GM12892 (cell line): ENCODE data around the gene HOXA7.
A peak's percentile ranks its signal among the peaks of the same experiment; 100 is the strongest.

Experiments used
- DNase-seq: peaks from one replicate; pipeline ENCODE4 v3.0.0; 2011; ENCODE audit not compliant: insufficient read length
- FAIRE-seq: peaks from 2 replicates; lab custom pipeline; 2011; peaks lifted over from hg19 to GRCh38; lab: Jason Lieb, UNC
- POLR2A ChIP-seq: IDR thresholded peaks from 2 replicates; pipeline ENCODE4 v1.6.1; 2011; ENCODE audit warnings: low read depth, low read length, control low read depth
- POLR2AphosphoS5 ChIP-seq: IDR thresholded peaks from 2 replicates; pipeline ENCODE4 v1.6.1; 2011; ENCODE audit warnings: low read depth, low read length, control low read depth
- TAF1 ChIP-seq: IDR thresholded peaks from 2 replicates; pipeline ENCODE4 v1.6.1; 2011; ENCODE audit warnings: low read depth, mild to moderate bottlenecking, control low read depth, low read length, borderline replicate concordance

HOXA7 gene

DNA sequence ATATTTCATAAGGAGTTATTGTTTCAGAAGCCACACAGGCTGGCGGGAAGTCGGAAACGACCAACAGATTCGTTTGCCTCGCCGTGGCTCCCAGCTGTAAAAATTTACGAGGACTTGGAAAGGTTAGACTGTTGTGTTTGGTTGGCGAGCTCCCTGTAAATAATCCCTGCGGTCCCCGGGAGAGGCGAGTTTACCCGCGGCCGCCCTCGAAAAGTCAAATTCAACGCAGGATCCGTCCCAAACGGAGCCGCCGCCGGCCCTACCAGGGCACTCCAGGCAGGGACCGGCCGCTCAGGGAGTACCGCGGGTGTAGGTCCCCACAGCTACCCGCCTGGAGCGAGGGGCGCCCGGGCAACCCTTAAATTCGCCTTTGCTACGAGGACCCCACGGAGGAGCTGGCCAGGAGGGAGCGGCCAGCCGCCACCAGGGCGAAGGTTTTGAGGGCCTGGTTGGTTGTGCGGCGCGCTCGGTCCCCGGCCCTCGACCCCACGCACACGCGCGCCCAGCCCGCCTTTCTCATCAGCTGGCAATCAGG, 9.6 kb upstream of the HOXA7 start:
- FAIRE-seq (no peak), DNase-seq (no peak)
- TF ChIP-seq TAF1 (no peak), POLR2A (no peak), POLR2AphosphoS5 (no peak)

DNA sequence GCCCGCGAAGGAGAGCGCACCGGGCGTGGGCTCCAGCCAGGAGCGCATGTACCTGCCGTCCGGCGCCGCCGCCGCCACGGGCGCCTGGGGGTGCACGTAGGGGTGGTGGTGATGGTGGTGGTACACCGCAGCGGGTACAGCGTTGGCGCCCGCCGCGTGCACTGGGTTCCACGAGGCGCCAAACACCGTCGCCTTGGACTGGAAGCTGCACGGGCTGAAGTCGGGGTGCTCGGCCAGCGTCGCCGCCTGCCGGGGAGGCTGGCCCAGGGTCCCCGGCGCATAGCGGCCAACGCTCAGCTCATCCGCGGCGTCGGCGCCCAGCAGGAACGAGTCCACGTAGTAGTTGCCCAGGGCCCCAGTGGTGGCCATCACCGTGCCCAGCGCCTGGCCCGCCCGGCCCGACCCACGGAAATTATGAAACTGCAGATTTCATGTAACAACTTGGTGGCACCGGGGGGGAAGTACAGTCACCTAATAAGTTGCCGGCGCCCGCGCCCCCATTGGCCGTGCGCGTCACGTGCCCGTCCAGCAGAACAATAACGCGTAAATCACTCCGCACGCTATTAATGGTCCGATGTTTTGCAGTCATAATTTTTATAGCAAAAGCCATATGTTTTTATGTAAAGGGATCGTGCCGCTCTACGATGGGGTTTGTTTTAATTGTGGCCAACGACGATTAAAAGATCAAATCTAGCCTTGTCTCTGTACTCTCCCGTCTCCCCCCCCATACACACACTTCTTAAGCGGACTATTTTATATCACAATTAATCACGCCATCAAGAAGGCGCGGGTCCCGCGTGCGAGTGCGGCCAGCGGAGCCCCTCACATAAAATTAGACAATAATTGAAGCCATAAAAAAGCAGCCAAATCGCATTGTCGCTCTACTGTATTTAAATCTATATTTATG, 8.9 kb upstream of the HOXA7 start, which contains the start of gene HOXA9:
Gene HOXA9, minus strand, starts transcription at position 449 of the 907 bp plus-strand sequence. Its CDS starts 80 bp downstream, at position 369.
- no peak for DNase-seq
- FAIRE-seq, result no peak
- TF ChIP-seq POLR2A (peak; percentile 57; the same call in 1 of the 2 replicates), POLR2AphosphoS5 (no peak), TAF1 (0 out of 2 replicates have a peak, but pooled peaks have one; percentile 19)

GRCh38 chr7:27164367-27165088, 8.1 kb upstream of the HOXA7 start:
- no peak for TF ChIP-seq POLR2AphosphoS5
- no peak for TF ChIP-seq POLR2A
- no peak for TF ChIP-seq TAF1
- DNase-seq (no peak), FAIRE-seq (no peak)

DNA sequence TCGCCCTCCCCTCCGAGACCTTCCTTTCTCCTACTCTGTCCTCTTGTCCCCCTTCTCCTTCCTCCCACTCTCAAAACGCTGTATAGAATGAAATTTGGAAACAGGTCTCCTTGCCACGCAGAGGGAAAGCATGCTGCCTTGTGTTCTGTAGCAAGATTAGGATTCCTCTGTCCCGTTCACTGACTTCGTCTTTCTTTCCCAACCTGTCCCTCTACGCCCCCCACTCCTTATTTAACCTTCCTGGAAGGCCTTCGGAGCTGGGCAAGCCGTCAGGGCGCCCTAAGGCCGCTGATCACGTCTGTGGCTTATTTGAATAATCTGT, 7.5 kb upstream of the HOXA7 start:
- FAIRE-seq (no peak), DNase-seq (no peak)
- TF ChIP-seq POLR2A (no peak), POLR2AphosphoS5 (no peak), TAF1 (no peak)

GRCh38 chr7:27163288-27164044, 7.0 kb upstream of the HOXA7 start:
- TF ChIP-seq POLR2A (no peak), POLR2AphosphoS5 (no peak), TAF1 (no peak)
- FAIRE-seq (no peak), DNase-seq (no peak)

- no peak for FAIRE-seq
- TF ChIP-seq TAF1, result no peak
- no peak for TF ChIP-seq POLR2A
- TF ChIP-seq POLR2AphosphoS5, result no peak
- no peak for DNase-seq
Observed at GRCh38 chr7:27162561-27163287, 6.2 kb upstream of the HOXA7 start.

DNA sequence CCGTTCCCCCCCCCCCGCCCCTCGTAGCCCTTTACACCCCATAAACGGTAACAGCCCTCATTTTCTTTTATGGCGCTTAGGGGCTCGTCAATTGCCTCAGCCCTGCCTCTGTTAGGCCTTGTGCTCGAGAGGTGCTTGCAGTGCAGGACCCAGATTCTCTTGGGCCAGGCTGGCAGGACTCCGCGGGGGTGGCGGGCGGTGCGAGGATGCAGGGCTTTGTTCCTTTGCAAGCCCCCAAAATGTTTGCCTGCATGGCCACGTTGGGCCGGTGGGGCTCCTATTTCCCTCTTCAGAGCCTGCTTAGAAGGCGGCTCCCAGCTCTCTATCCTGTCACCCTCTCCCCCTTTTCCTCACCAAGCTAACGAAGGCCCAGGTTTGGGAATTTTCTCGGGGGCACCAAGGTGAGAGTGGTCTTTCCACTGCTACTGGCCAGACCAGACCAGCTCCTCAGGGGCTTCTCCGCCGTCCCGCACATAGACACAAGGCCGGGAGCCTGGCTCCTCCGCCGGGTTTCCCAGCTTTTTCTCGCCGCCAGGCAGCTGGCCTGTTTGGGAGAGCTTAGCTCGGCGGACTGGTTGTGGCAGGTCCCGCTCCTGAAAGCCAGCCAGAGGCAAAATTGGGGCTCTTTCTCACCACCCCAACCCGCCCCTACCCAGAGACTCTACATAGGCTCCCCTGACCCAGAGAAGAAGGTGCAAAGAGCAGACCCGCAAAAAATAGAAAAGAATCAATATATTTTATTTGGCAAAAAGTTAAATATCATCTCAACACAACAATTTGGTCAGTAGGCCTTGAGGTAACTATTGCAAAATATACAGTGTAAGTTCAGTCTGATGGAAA, 5.5 kb upstream of the HOXA7 start:
- TF ChIP-seq POLR2A (no peak), TAF1 (no peak), POLR2AphosphoS5 (no peak)
- no peak for DNase-seq
- FAIRE-seq, result no peak

DNA sequence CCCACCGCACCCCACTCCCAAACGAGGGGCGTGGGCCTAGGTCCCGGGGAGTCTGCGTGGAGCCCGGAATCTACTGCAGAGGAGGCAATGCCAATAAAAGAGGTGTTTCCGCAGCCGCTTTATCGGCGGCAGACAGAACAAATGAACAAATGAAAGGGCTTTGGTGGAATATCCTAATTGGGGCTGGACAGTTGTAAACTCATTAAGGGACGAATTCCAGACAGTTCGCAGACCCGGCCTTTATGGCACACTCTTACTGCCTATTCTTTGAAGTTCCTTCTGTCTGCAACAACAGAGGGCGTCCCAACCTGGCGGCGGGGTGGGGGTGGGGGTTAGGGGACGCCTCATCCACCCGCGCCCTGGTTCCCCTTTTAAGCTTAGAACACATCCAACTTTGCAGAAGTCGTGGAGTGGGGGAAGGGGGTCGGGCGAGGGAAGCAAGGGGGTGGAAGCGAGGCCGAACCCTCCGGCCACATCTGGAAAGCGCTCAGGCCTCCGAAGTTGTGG, 4.8 kb upstream of the HOXA7 start:
- TF ChIP-seq POLR2A (no peak), POLR2AphosphoS5 (no peak), TAF1 (no peak)
- no peak for FAIRE-seq
- DNase-seq, result no peak

DNA sequence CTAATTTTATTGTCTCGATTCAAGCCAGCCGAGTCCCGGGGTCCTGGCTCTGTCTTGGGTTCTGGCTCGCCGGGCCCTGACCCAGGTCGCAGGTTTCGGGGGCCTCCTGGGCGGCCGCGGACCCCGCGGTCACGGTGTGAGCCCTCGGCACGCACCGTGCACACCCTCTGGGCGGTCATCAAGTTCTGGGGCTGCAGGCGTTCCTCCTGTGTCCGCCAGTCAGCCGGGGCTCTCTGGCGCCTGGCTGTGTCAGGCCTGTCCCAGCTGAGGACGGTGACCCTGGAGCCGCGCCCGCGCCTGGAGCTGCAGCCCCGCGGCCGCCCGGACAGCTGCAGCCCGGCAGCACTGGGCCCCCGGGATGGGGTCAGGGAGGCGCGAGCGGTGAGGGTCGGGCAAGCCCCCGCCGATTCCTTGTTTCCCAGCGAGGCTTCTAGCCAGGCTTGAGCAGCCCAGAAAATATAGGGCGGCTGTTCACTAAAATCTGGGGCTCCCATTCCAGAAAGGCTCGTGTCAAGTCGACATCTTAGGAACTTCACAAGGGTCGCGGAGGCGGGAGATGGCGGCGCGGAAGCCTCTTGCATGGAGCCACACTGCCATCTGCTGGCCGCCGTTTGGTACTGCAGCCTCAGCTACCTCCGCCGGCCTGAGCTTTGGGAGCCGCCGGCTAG, 4.2 kb upstream of the HOXA7 start:
- DNase-seq (peak; percentile 87), FAIRE-seq (peak; percentile 85)
- no peak for TF ChIP-seq TAF1
- no peak for TF ChIP-seq POLR2AphosphoS5
- TF ChIP-seq POLR2A, result no peak
